HG03378 (cell line): ENCODE measurements around the gene CASP8.
"Not testable (repeated sequence)": the region's sequence is repeated elsewhere in the genome, so short reads cannot be mapped to it uniquely, and the experiment has no call there.

Experiments used
- ATAC-seq: cut with Tn5 transposase; IDR thresholded peaks from one replicate; pipeline ENCODE4 v1.9.1; 2021; ENCODE audit warnings: mild to moderate bottlenecking, moderate library complexity; ENCODE audit not compliant: unreplicated experiment

CASP8 gene

DNA sequence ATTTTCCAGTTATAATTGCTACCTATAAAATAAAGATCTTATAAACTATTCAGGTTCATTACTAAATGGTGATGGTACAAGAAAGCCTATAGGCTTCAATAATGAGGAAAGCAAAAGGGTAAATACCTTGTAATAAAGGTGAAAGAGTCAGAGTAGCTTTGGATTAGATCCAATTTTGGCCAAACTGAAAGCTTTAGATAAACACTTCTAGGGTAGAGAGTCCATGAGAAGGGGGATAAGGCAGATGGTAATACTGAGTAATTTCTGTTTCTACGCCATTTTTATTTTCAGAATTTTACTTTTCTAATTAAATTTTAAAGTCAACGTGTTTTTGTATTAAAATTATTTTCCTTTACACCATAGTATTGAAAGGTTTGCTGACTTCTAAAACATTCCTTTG, 9.4 kb downstream of the CASP8 start:
- no peak for ATAC-seq

DNA sequence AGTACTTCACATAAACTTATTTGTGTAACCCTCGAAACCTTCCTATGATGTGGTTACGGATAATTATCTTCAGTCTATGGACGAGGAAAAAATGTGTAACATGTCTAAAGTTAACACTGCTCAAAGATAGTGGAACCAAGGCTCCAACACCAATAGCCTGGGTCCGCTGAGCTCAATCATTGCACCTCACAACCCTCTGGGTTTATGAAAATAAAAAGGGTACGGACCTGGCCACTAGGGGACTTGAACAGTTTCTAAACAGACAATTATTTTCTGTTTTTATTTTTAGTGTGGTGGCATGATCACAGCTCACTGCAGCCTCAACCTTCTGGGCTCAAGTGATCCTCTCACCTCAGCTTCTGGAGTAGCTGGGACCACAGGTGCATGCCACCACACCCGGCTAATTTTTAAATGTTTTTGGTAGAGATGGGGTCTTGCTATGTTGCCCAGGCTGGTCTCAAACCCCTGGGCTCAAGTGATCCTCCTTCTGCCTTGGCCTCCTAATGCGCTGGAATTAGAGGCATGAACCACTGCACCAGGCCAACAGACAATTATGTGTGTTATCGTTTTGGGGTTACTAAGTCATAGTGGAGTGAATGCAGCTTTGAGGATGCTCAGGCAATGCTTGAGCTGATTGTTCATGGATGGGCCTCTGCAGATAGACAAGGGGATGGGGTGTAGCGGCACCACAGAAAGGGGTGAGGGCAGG, 10.1 kb downstream of the CASP8 start:
- ATAC-seq = no peak

DNA sequence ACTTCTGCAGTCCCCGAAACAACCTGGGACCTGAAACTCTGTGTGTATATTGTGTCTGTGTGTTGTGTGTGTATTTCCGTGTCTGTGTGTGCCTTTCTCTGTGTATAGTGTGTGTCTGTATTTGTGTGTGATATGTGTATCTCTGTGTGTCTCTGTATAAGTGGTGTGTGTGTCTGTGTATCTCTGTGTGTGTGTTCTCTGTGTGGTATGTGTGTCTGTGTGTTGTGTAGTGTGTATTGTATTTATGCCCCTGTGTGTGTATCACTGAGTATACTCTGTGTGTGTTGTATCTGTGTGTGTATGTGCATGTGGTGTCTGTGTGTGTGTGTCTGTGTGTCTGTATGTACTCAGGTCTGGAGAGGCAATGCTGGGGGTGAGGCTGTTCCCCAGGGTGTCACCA, 11.6 kb downstream of the CASP8 start:
- no peak for ATAC-seq

DNA sequence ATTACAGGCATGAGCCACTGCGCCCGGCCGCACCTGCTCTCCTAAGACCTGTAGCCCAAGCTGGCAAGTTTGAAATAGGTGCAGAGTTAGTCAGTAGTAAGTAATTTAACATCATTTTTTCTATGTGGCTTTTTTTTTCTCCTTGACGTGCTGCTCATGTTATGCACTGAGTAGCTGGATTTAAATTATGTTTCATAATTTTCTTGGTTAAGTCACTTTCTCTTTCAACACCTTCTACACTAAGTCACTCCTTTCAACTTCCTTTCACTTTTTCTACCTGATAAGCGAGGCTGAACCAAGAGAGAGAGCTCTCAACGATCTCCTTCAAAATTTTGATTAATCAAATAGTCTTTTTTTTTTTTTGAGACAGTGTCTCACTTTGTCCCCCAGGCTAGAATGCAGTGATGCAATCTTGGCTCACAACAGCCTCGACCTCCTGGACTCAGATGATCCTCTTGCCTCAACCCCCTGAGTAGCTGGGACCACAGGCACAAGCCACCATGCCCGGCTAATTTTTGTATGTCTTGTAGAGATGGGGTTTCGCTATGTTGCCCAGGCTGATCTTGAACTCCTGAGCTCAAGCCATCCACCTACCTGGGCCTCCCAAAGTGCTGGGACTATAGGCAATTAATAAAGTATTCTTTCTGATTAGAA, 13.1 kb downstream of the CASP8 start:
- no peak for ATAC-seq

DNA sequence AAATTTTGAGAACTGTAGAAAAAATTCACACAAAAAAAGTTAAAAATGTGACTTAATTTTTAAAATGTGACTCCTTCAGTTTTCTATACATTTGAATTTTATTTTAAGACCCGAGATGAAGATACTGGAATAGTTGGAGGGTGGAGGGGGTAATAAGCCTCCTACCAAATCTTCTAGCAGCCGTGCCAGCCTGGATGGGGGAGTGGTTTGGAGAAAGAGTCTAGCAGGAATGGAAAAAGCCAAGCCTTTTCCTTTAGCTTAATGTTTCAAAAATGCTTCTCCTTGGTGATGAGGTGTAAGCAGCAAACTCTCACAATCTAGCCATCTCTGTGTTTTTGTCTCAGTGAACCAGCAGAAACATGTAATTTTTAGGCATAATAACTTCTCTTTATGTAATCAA, 14.7 kb downstream of the CASP8 start:
- ATAC-seq = no peak

DNA sequence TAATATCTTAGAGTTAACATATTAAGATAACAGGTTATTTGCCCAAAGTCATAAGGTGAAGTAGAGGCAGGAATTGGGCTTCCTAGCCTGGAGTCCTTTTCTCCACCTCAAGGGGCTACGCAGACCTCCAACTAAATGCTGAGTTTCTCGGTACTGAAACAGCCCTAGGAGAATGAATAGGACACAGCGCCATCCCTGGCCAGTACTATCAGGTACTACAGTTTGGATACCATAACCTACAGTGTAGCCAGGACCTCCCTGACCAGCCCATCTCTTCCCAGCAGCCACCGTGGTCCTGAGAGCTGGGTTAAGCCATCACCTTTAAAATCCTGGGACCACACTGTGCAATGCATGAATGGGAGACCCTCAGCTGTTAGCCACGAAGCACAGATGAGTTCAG, 15.7 kb downstream of the CASP8 start:
- no peak for ATAC-seq

DNA sequence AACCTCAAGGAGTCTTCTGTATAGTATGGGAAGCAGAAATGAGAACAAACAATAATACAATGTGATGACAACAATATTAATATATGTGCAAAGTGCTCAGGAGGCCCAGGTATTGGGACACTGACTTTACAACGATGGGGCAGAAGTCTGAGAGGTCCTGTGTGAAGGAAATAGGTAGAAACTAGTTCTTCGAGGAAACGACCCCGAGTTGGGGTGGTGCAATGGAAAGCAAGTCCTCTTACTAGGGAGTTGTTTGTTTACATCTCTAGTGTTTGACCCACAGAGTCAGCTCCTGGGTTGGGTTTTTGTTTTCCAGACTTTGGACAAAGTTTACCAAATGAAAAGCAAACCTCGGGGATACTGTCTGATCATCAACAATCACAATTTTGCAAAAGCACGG, 16.2 kb downstream of the CASP8 start:
- ATAC-seq = no peak

DNA sequence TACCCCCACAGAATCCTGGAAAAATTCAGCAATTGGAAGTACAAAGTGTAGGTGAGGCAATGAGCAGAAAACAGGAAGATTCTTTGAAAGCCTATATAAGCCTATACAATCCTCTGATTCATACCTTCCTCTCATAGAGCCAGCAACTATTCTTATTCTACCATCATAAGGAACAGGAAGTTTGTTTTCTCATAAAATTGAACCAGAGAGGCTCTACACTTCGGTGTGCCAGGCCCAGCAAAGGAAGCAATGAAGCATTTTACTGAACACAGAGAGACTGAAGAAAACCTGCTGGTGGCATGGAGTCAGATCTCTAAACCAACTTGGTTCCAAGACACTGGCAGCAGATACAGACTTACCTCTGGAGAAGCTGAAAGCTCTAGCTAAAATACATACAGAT, 18.7 kb downstream of the CASP8 start:
- no peak for ATAC-seq

DNA sequence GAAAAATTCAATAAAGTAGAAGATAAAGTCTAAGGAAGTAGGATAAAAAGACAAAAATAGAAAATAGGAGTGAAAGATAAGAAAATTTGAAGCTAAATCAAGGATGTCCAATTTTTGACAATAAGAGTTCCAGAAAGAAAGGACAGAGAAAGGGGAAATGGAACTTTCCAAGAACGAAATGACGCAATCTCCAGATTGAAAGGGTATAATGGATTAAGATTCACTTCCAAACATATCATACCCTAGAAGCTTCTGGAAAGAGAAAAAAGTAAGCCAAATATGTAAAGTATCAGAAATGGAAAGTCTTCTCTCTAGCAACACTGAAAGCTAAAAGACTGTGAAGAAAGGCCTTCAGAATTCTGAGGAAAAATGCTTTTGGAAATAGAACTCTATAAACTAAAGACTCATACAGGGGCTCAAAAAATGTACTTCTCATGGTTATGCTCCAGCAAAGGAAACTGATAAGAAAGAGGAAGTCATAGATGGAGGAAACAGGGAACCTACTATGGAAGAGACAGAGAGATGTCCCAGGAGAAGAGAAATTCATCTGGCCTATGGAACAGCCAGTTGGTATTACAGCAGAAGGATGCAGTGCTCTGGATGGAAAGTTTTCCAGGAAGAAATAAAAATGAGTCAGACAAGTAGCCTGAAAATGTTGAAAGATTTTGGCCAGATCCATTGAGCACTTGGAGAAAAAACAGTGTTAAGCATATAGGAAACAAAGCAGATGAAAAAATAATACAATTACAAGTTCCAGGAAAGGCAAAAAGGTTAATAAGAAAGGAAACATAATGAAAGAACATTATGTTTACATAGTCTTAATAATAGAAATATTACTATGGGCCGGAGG, 20.1 kb downstream of the CASP8 start:
- no peak for ATAC-seq

DNA sequence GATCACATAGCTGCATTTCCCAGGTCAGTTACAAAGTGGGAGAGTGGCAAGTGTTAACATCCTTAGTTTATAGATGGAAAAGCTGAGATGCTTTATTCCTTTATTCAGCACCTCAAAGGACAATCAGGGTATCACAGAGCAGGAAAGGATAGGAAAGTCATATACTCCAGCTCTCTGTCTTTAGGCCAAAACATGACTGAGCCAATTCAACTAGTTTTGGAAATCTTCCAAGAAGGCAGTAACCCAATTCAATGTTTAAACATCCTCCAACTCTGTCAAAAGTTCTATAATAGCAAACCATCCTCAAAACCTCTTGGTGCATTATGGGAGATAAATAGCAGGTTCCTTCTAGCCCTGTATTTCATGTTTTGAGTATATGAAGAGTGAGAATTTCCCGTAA, 25.2 kb downstream of the CASP8 start:
- no peak for ATAC-seq

DNA sequence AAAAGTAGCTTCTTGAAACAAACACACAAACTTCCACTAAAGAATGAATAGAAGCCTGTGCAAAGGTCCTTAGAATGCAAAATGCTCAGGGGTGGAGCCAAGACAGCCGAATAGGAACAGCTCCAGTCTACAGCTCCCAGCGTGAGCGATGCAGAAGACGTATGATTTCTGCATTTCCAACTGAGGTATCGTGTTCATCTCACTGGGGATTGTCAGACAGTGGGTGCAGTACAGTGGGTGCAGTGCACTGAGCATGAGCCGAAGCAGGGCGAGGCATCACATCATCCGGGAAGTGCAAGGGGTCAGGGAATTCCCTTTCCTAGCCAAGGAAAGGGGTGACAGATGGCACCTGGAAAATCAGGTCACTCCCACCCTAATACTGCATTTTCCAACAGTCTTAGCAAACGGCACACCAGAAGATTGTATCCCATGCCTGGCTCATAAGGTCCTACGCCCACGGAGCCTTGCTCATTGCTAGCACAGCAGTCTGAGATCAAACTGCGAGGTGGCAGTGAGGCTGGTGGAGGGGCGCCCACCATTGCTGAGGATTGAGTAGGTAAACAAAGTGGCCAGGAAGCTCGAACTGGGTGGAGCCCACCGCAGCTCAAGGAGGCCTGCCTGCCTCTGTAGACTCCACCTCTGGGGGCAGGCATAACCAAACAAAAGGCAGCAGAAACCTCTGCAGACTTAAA, 30.3 kb downstream of the CASP8 start:
- ATAC-seq = not testable (repeated sequence)

DNA sequence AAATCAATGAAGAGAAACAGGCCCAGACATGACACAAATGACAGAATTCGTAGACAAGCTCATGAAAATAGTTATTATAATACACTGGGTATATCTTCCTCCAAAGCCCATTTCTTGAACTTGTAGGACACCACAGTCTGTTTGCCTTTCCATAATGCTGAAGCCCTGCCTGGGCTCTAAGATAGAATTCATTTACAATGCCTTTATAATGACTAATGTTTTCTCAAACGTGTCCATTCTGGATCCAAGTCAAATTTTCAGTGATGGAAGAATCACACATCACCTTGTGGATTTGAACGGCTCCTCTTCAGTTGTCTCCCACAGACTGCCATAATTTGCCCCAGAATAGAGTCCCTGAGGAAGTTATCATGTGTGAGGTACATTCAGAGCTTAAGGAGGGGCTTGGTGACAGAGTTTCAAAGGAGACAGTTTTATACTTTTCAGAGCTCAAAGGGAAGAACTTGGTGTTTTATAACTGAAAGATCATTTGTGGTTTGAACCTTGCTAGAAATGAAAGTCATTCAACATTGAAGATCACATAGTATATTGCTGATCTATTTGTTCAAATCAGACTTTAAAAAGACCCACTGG, 38.2 kb downstream of the CASP8 start:
- ATAC-seq = no peak

DNA sequence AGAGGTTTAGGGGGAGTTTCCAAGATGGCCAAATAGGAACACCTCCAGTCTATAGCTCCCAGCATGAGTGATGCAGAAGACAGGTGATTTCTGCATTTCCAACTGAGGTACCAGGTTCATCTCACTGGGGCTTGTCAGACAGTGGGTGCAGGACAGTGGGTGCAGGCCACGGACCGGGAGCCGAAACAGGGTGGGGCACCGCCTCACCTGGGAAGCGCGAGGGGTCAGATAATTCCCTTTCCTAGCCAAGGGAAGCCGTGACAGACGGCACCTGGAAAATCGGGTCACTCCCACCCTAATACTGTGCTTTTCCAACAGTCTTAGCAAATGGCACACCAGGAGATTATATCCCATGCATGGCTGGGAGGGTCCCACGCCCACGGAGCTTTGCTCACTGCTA, 39.6 kb downstream of the CASP8 start:
- ATAC-seq = not testable (repeated sequence)

DNA sequence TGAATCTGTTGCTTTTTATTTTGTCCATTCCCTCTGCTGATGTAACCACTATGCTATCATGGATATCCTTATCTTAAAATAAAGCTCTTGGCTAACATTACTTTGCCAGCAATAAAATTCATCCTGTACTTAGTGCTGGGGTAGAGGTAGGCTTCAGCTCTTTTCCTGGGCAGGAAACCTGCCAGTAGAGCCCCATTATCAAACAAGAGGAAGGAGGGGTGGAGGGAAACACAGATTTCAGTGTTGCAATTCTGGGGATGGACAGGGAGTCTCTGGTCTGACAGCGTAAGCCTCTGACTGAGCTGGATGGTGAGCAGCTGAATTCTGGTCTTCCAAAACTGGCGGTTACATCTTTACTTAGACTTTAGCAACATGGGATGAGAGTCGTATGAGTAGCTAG, 47.5 kb downstream of the CASP8 start:
- no peak for ATAC-seq

DNA sequence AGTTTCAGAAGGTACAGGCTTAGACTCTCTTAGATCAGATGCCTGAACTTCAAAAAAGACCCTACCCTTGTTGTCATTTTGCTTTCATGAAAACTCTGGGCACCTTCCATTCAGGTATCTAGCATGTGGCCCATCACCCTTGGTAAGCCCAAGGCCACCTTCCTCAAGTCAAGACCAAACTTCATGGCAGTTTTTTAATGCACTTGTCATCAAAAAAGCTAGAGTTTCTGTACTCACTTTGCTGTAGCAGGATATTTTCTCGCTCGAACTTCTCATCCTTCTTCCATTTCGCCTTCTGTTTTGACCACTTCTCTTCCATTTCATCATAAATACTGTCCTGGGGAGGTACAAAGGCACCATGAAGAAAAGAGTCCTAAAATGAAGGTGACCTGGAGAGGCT, 48.6 kb downstream of the CASP8 start:
- no peak for ATAC-seq

DNA sequence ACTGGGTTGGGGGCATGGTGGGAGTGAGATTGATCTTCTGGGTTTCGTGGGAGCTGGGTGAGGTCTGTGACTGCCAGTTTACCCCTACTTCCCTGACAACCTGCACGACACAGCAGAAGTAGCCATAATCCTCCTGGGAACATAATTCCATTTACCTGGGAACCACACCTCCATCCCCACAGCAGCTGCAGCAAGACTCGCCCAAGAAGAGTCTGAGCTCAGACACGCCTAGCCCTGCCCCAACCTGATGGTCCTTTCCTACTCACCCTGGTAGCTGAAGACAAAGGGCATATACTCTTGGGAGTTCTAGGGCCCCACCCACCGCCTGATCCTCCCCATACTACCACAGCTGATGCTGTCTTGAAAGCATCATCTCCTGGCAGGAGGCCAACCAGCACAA, 53.0 kb downstream of the CASP8 start:
- ATAC-seq = no peak

DNA sequence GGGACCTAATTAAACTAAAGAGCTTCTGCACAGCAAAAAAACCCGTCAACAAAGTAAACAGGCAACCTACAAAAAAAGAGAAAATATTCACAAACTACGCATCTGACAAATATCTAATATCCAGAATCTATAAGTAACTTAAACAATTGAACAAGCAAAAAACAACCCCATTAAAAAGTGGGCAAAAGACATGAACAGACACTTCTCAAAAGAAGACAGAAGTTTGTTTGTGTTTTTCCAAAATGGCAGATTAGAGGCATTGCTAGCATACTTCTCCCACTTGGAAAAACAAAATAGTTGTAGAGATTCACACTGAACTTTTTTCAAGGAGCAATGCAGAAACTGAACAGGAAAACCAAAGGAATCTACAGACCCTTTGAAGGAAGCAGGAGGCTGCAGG, 59.2 kb downstream of the CASP8 start:
- ATAC-seq = no peak

DNA sequence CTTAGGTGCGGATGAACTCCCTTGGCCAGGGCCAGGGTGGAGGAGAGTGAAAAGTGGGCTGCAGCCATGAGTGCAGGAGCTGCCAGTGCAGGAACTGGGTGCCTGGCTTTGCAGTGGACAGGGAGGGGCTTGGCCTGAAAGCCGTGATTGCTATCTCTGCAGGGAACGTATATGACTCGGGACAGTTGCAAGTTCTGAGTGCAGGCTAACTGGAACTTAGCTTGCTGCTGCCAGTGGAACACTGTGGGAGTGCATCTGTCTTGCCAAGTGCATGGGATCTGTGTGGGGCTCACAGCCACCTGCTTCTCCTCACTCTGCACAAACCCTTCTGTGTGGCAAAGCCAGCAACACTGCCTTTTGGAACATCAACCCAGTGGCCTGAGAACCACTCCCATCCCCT, 59.9 kb downstream of the CASP8 start:
- no peak for ATAC-seq

DNA sequence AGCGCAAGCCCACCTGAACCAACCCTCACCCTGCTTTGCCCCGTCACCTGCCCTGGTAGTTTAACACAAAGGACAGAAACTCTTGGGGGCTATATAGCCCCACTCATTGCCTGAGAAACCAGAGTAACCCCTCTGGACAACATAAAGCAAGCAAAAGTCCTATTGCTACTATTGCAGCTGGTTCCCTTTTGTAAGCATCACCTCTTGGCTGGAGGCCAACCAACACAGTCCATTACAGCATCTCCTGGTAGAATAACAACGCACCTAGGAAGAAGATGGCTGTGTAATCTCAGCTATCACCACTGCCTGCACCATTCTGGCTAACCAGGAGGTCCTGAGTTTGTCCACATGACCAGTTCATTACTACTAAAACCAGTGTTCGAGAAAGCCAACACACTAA, 60.4 kb downstream of the CASP8 start:
- no peak for ATAC-seq

DNA sequence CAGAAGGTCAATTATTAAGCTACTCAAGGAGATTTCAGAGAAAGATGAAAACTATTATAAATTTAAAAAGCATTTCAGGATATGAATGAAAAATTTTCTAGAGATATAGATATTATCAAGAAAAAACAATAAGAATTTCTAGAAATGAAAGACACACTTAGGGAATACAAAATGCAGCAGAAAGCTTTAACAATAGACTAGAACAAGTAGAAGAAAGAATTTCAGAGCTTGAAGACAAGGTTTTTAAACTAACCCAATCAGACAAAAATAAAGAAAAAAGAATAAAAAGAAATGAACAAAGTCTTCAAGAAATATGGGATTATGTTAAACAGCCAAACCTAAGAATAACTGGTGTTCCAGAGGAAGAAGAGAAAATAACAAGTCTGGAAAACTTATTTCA, 62.4 kb downstream of the CASP8 start:
- ATAC-seq = no peak

DNA sequence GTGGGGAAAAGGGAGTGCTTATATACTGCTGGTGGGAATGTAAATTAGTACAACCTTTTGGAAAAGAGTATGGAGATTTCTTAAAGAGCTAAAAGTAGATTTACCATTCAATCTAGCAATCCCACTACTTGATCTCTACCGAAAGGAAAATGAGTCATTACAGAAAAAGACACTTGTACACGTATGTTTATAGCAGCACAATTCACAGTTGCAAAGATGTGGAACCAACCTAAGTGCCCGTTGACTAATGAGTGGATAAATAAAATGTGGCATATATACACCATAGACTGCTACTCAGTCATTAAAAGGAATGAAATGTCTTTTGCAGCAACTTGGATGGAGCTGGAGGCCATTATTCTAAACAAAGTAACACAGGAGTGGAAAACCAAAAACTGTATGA, 67.3 kb downstream of the CASP8 start:
- no peak for ATAC-seq
